GM12892 (cell line): ENCODE results near the gene CHRNA1.

Experiments used
- POLR2A ChIP-seq: IDR thresholded peaks from 2 replicates; pipeline ENCODE4 v1.6.1; 2011; ENCODE audit warnings: low read depth, low read length, control low read depth
- POLR2AphosphoS5 ChIP-seq: IDR thresholded peaks from 2 replicates; pipeline ENCODE4 v1.6.1; 2011; ENCODE audit warnings: low read depth, low read length, control low read depth
- TAF1 ChIP-seq: IDR thresholded peaks from 2 replicates; pipeline ENCODE4 v1.6.1; 2011; ENCODE audit warnings: low read depth, mild to moderate bottlenecking, control low read depth, low read length, borderline replicate concordance

DNA sequence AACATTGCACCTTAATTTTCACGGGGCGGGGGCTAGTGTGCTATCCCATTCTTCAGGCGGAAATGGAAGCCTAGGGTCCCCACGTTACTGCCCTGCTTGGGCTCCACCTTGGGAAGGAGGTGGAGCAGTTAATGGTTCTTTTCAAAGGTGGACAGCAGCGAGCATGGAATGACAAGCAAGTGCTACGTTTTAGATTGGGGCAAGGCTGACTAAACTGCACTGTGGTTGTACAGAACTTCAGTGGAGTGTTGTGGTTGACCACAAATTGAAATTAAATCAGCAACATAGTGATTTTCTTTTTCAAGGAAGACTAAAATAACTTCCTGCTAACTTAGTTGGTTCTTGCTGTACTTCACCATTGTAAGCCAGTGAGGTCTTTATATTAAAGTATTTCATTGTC is 47.0 kb downstream of the CHRNA1 start:
- no peak for TF ChIP-seq POLR2AphosphoS5
- TF ChIP-seq POLR2A, result no peak
- no peak for TF ChIP-seq TAF1
